H1 (cell line): ENCODE measurements around the gene PLK3.
A peak's percentile ranks its signal among the peaks of the same experiment; 100 is the strongest.

Experiments used
- CEBPB ChIP-seq: IDR thresholded peaks from 2 replicates; pipeline ENCODE4 v1.6.1; 2012; ENCODE audit warnings: low read depth, low read length
- CREB1 ChIP-seq: IDR thresholded peaks from 2 replicates; pipeline ENCODE4 v1.6.1; 2012; ENCODE audit warnings: inconsistent platforms
- EZH2 ChIP-seq: fragments of 200-600 bp; sonication (generic); IDR thresholded peaks from 2 replicates; pipeline ENCODE4 v1.7.1; 2012; ENCODE audit warnings: low read depth, mild to moderate bottlenecking, moderate library complexity, low read length, inconsistent platforms; ENCODE audit not compliant: severe bottlenecking
- POLR2A ChIP-seq, 2 experiments: IDR thresholded peaks; 1 replicate in 1 of 2; 2 replicates in 1 of 2; pipeline ENCODE4 v1.6.1; 2011; ENCODE audit warnings: low read depth in 2 of 2, low read length in 2 of 2, mild to moderate bottlenecking in 2 of 2; ENCODE audit errors: control extremely low read depth in 1 of 2
- TF ChIP-seq, protein P1 (sequence below), 3 experiments: IDR thresholded peaks; 1 replicate in 2 of 3; 2 replicates in 1 of 3; pipeline versions ENCODE4 v1.5.1 to v1.6.1; 2011; ENCODE audit warnings: low read length in 3 of 3, mild to moderate bottlenecking in 3 of 3, inconsistent platforms in 2 of 3, low read depth in 1 of 3, moderate library complexity in 1 of 3; ENCODE audit not compliant: insufficient read depth in 1 of 3; ENCODE audit errors: control extremely low read depth in 1 of 3

DNA sequence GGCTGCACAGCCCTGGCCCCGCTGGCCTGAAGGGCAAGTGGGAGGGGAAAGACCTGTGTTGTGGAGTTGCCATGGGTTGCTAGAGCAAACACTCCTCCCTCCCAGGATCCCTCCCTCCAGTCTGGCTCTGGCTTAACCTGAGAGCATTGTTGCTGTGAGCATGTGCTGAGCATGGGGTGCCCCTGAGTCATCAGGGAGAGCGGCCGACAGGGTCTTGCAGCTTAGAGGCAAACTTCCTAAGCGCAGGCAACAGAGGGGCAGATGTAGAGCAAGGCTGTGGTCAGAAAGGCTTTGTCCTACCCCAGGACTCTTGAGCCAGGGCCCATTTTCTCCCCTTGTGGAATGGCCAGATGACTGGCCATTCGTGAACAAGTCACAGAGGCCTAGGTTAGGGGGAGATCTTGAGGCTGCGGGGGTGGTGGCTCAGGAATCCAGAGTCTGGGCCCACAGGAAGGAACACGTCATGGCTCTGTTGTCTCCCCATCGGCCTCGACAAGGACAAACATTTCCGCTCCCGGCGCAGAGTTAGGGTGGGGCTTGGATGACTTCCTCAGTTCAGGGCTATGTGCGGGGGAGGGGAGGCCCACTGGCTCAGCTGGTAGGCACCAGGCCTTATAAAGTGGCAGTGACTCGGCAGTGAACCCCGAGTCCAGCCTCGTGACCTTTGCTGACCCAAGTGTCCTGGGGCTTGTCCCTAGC lies 7.3 kb downstream of the PLK3 start:
- no peak for TF ChIP-seq CEBPB
- TF ChIP-seq, protein P1, sequence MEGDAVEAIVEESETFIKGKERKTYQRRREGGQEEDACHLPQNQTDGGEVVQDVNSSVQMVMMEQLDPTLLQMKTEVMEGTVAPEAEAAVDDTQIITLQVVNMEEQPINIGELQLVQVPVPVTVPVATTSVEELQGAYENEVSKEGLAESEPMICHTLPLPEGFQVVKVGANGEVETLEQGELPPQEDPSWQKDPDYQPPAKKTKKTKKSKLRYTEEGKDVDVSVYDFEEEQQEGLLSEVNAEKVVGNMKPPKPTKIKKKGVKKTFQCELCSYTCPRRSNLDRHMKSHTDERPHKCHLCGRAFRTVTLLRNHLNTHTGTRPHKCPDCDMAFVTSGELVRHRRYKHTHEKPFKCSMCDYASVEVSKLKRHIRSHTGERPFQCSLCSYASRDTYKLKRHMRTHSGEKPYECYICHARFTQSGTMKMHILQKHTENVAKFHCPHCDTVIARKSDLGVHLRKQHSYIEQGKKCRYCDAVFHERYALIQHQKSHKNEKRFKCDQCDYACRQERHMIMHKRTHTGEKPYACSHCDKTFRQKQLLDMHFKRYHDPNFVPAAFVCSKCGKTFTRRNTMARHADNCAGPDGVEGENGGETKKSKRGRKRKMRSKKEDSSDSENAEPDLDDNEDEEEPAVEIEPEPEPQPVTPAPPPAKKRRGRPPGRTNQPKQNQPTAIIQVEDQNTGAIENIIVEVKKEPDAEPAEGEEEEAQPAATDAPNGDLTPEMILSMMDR (IDR thresholded peaks at IDR 0.05; ENCODE audit: control extremely low read depth in 1 of 3, insufficient read depth in 1 of 3, low read depth in 1 of 3, low read length in 3 of 3): no peak
- peak in 1 of 2 experiments; percentile 80; a peak in 2 of 3 replicates for TF ChIP-seq POLR2A (IDR thresholded peaks at IDR 0.05; ENCODE audit: control extremely low read depth in 1 of 2, low read depth in 2 of 2, low read length in 2 of 2)
- TF ChIP-seq CREB1: peak; percentile 3
- TF ChIP-seq EZH2: no peak
